SK-N-SH treated with all-trans-retinoic acid at 6 μM for 48 hours (cell line): Measurements from ENCODE around the gene SYNE1.

Experiments used
- ATAC-seq: fragments of 200-7000 bp; cut with Tn5 transposase; 3 replicates; pipeline ENCODE4 v1.9.1; 2020; ENCODE audit warnings: mild to moderate bottlenecking, moderate library complexity
- ARNTL ChIP-seq: fragments of 450-650 bp; formaldehyde crosslinking; IDR thresholded peaks from 2 replicates; pipeline ENCODE4 v1.5.0; 2020; ENCODE audit warnings: low read depth, mild to moderate bottlenecking, moderate library complexity, borderline replicate concordance
- CREB5 ChIP-seq: fragments of 250-450 bp; sonication (Bioruptor Pico); IDR thresholded peaks from 2 replicates; pipeline ENCODE4 v1.5.1; 2020; ENCODE audit warnings: low read depth, mild to moderate bottlenecking, moderate library complexity
- CSDC2 ChIP-seq: fragments of 250-450 bp; sonication (Bioruptor Pico); IDR thresholded peaks from 2 replicates; pipeline ENCODE4 v1.5.0; 2020; ENCODE audit warnings: mild to moderate bottlenecking, moderate library complexity
- CSRNP3 ChIP-seq: fragments of 250-450 bp; sonication (Bioruptor Pico); IDR thresholded peaks from 2 replicates; pipeline ENCODE4 v1.5.1; 2021; ENCODE audit warnings: mild to moderate bottlenecking, moderate library complexity
- ESRRG ChIP-seq: fragments of 250-450 bp; sonication (Bioruptor Pico); IDR thresholded peaks from 2 replicates; pipeline ENCODE4 v1.6.1; 2021; ENCODE audit warnings: mild to moderate bottlenecking
- ISL1 ChIP-seq: fragments of 250-450 bp; sonication (Bioruptor Pico); IDR thresholded peaks from 2 replicates; pipeline ENCODE4 v2.1.2; 2022; ENCODE audit warnings: mild to moderate bottlenecking, moderate library complexity
- OSR1 ChIP-seq: fragments of 250-450 bp; sonication (Bioruptor Pico); IDR thresholded peaks from 2 replicates; pipeline ENCODE4 v1.8.0; 2022; ENCODE audit warnings: moderate library complexity, mild to moderate bottlenecking, inconsistent platforms
- POU6F1 ChIP-seq: fragments of 250-450 bp; sonication (Bioruptor Pico); IDR thresholded peaks from 2 replicates; pipeline ENCODE4 v1.8.0; 2021; ENCODE audit warnings: low read depth, mild to moderate bottlenecking, moderate library complexity, borderline replicate concordance
- PPARA ChIP-seq: fragments of 250-450 bp; sonication (Bioruptor Pico); IDR thresholded peaks from 2 replicates; pipeline ENCODE4 v1.5.0; 2020; ENCODE audit warnings: mild to moderate bottlenecking, borderline replicate concordance
- RARB ChIP-seq: fragments of 250-450 bp; sonication (Bioruptor Pico); IDR thresholded peaks from 2 replicates; pipeline ENCODE4 v1.8.0; 2021; ENCODE audit warnings: mild to moderate bottlenecking, moderate library complexity
- SNAI2 ChIP-seq: fragments of 250-450 bp; sonication (Bioruptor Pico); IDR thresholded peaks from 2 replicates; pipeline ENCODE4 v1.5.0; 2020; ENCODE audit warnings: mild to moderate bottlenecking, moderate library complexity
- TCF4 ChIP-seq: fragments of 250-450 bp; sonication (Bioruptor Pico); IDR thresholded peaks from 2 replicates; pipeline ENCODE4 v1.8.0; 2021; ENCODE audit warnings: mild to moderate bottlenecking, moderate library complexity, borderline replicate concordance
- TOX ChIP-seq: fragments of 250-450 bp; sonication (Bioruptor Pico); IDR thresholded peaks from 2 replicates; pipeline ENCODE4 v1.8.0; 2021; ENCODE audit warnings: mild to moderate bottlenecking, moderate library complexity, borderline replicate concordance
- TSHZ2 ChIP-seq: fragments of 250-450 bp; sonication (Bioruptor Pico); IDR thresholded peaks from 2 replicates; pipeline ENCODE4 v1.5.0; 2020; ENCODE audit warnings: mild to moderate bottlenecking, moderate library complexity
- ZFP30 ChIP-seq: fragments of 450-650 bp; formaldehyde crosslinking; IDR thresholded peaks from 2 replicates; pipeline ENCODE4 v1.5.0; 2022; ENCODE audit warnings: mild to moderate bottlenecking, moderate library complexity
- ZNF565 ChIP-seq: fragments of 450-650 bp; formaldehyde crosslinking; conservative IDR thresholded peaks from 2 replicates; pipeline ENCODE4 v1.5.0; 2020; ENCODE audit warnings: low read depth, mild to moderate bottlenecking, moderate library complexity
- ZNF70 ChIP-seq: fragments of 450-650 bp; formaldehyde crosslinking; IDR thresholded peaks from 2 replicates; pipeline ENCODE4 v1.5.0; 2020; ENCODE audit warnings: mild to moderate bottlenecking, moderate library complexity

The SYNE1 gene

GRCh38 chr6:152432758-152433157 is 204.4 kb downstream of the SYNE1 start (continued):
- TF ChIP-seq POU6F1, result no peak
- TF ChIP-seq ZFP30 (CRISPR knock-in tag), result no peak
- TF ChIP-seq, all 23 proteins: peak for 0

DNA sequence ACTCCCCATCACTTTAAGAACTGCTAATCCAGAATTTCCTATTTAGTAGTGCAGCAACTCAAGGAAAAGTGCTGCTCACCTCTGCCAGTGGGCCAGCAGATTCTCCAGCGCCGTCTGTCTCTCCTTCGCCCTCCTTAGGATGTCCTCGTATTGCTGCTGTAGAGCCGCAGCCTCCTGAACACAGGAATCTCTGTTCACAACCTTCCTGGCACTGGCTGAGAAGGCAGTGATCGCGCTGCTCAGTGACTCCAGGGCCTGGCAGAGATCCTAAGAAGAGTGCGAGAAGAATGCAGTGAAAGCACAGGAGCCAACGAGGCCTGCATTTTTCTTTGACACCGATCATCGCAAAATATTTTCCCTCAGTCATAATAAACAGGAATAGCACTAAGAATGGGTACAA is 209.0 kb downstream of the SYNE1 start:
- TF ChIP-seq POU6F1, result no peak
- no peak for TF ChIP-seq CSDC2 (CRISPR knock-in tag)
- no peak for TF ChIP-seq CREB5 (CRISPR knock-in tag)
- no peak for ATAC-seq

GRCh38 chr6:152426276-152426675 is 210.9 kb downstream of the SYNE1 start:
- ATAC-seq, result no peak
- TF ChIP-seq TSHZ2 (CRISPR knock-in tag), result no peak
- no peak for TF ChIP-seq POU6F1
- TF ChIP-seq PPARA (CRISPR knock-in tag), result no peak
- no peak for TF ChIP-seq CREB5 (CRISPR knock-in tag)
- TF ChIP-seq SNAI2 (CRISPR knock-in tag), result no peak
- no peak for TF ChIP-seq TOX (CRISPR knock-in tag)
- no peak for TF ChIP-seq ARNTL (CRISPR knock-in tag)
- TF ChIP-seq ISL1 (CRISPR knock-in tag), result no peak
- TF ChIP-seq ZFP30 (CRISPR knock-in tag), result no peak
- TF ChIP-seq OSR1 (CRISPR knock-in tag), result no peak
- no peak for TF ChIP-seq TCF4 (CRISPR knock-in tag)
- TF ChIP-seq CSDC2 (CRISPR knock-in tag), result no peak
- TF ChIP-seq ESRRG (CRISPR knock-in tag), result no peak
- no peak for TF ChIP-seq RARB (CRISPR knock-in tag)
- no peak for TF ChIP-seq ZNF565 (CRISPR knock-in tag)
- no peak for TF ChIP-seq ZNF70 (CRISPR knock-in tag)
- TF ChIP-seq CSRNP3 (CRISPR knock-in tag), result no peak
